Left ventricle myocardium superior (tissue), 1 donor: Measurements from ENCODE around the gene ZEB2. TPM values are rescaled to one million over a fixed set of nuclear protein-coding genes. Genes with fewer than 3 reads are reported as not detected.

Experiments
- ATAC-seq: fragments of 200-7000 bp; cut with Tn5 transposase; one replicate; pipeline ENCODE4 v1.9.1; 2020; ENCODE audit warnings: mild to moderate bottlenecking, moderate library complexity
- DNase-seq: peaks from one replicate; pipeline ENCODE4 v3.0.0-alpha.2; 2020
- intact Hi-C: fragments of 100-400 bp; cut with micrococcal nuclease; formaldehyde crosslinking; loops from one replicate; pipeline ENCODE4 v1.11.0; 2022
- total RNA-seq: library from RNA; stranded (reverse); fragmentation: NEBNext Ultra II Directional; extraction: Animal tissue kit (Norgen Biotek cat#: 25700); gene quantifications from one replicate; pipeline ENCODE4 v1.2.1, GENCODE V29; 2021
- donor health status: DM: no; HTN: yes; CAD: no; lungs with severe emphysema.

Gene ZEB2
- total RNA-seq, 1 donor from 2014 or later = 83.2 TPM

GRCh38 chr2:144445196-144445595 lies 74.7 kb downstream of the ZEB2 start:
- no peak for DNase-seq
- intact Hi-C loops = no loop called here
- ATAC-seq = no peak

GRCh38 chr2:144443837-144444817 lies 75.8 kb downstream of the ZEB2 start:
- intact Hi-C loops = no loop called here
- no peak for ATAC-seq
- no peak for DNase-seq

DNA sequence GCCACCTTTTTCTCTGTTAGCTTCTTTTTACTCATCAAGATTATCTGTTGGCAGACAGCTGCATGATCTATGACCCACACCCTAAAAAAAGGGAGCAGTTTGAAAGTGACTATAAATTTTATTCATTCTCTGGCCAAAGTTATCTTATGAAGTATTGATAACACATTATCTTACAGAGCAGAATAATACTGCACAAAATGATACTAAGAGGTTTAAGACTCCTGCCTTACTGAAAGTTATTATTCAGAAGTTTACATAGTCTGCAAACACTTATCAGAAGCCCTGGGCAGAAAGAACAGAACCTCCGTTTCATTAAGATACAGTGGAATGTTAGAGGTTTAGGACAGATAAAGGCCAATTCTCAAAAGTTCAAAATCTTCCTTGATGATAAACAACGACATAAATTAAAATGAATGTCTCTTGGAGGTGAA lies 78.2 kb downstream of the ZEB2 start:
- no peak for DNase-seq
- intact Hi-C loops = no loop called here
- ATAC-seq = no peak

DNA sequence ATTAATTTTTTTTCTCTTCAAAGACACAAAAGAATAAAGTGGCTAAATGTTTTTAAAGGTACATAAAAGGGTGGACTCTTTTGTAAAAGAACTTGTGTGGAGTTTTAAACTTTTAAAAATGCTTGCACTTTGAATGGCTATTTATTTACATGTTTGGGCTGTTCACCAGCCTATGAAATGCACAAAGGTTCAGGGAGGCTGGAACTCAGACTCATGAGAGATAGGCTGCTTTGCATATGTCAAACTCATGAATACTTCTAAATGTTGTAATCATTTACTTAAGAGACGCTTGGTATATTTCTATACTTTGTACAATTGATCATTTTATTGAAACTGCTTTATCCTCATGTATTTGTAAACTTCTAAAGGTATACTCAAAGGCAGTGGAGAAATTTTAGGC lies 79.9 kb downstream of the ZEB2 start:
- intact Hi-C loops = no loop called here
- ATAC-seq (no peak), DNase-seq (no peak)

- ATAC-seq (no peak), DNase-seq (no peak)
- intact Hi-C loops = no loop called here
These were observed 80.9 kb downstream of the ZEB2 start for GRCh38 chr2:144438801-144439631.

DNA sequence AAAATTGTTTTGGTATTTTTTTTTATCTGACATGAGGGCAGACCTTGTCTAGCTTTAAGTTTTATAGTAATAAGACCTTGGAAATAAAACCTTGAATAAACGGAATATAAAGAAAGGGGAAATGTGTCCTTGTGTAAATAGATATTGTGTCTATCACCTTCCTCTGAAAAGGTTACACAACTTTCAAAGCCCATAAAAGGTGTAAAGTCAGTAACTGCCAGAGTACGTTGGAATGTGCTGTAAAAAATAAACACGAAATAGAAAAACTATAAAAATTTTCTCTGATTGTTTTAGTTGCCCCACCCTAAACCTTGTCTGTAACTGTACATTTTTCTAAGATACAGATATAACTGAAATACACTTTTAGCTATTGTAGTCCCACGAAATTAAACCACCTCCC lies 82.3 kb downstream of the ZEB2 start:
- DNase-seq = no peak
- no peak for ATAC-seq
- intact Hi-C loops = no loop called here

DNA sequence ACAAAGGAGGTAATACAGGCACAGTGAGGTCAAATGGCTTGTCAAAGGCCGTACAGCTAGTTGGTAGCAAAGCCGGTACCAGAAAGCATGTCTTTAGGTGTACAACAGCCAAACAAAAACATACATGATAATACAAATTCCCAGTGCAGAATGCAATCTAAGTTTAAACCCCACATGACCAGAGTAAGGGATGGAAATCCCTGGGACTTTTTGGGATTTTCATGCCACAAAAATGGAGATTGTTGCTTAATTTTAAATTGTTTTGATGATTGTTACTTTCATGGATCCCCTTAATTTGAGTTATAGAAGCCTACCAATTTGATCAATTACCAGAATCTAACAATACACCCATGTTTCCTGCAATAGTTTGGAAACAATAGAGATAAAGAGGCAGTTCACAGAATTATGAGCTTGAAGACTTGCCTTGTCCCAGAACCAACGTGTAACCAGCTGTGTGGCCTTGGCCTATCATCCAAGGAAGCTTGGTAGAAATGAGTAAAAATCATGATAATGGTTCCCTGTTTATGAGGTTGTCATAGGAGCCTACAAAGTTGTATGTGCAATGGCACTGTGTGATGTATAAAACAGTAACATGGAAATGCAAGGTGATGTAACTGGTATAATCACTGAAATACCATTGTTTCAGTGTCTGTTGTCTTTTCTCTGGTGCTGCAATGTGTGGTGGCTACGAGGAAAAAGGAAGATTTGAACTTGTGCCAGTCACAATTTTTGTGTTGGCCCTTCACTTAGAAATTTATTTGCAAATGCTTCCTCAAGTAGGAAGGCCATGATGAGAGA lies 85.3 kb downstream of the ZEB2 start:
- ATAC-seq (no peak), DNase-seq (no peak)
- intact Hi-C loops = no loop called here

DNA sequence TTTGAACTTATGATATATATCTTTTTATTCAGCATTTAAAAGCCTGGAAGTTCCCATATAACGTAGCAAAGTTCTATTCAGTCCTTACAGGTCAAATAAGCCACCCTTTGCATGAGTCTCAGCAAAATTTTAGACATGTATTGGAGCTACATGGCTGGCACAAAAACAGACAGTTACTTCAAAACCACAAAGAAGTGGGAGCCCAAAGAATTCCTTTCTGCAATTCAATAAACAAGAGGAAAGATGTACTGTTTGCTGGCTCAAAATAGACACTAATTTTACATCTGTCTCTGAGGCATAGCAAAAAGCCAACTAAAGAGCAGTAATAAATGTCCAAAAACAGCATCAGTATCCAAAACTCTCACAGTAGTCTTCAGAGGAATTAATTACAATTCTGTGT lies 87.0 kb downstream of the ZEB2 start:
- ATAC-seq = no peak
- intact Hi-C loops = no loop called here
- no peak for DNase-seq

- intact Hi-C loops = no loop called here
- DNase-seq (no peak), ATAC-seq (no peak)
These were observed 87.9 kb downstream of the ZEB2 start for GRCh38 chr2:144431998-144432397.

GRCh38 chr2:144431392-144431783 lies 88.5 kb downstream of the ZEB2 start:
- intact Hi-C loops = no loop called here
- DNase-seq (no peak), ATAC-seq (peak; percentile 22)

DNA sequence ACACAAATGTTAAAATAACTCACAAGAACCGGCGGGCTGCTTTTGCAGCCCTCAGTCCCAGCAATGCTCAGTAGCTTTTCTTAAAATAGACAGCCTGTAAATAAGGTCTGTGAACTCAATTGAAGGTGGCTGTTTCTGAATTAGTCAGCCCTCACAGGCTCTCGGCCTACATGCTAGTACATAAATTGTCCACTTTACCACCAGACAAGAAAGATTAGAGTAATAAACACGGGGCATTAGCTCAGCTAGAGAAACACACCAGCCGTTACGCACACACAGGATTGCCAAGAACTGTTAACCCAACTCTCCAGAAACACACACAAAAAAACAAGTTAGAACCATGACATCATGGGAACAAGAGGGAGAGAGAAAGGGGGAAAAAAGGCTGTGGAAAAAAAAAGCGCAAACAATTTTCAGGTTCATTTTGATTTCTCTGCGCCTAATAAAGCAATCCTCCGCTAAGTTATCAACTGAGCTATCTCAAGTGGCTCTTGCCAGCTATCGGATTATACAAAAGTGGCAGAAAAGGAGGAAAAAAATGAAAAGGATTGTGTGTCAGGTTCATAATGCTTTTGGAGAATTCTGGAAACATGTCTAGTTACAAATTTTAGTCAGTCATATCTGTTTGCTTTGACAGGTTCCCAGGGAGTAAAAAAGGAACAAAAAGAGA lies 89.1 kb downstream of the ZEB2 start:
- no peak for DNase-seq
- intact Hi-C loops = no loop called here
- peak; percentile 83 for ATAC-seq

- DNase-seq (no peak), ATAC-seq (peak; percentile 29)
- intact Hi-C loops = no loop called here
These were observed 90.4 kb downstream of the ZEB2 start for GRCh38 chr2:144429396-144430112.

GRCh38 chr2:144426981-144427479 lies 92.9 kb downstream of the ZEB2 start:
- ATAC-seq (peak; percentile 58), DNase-seq (no peak)
- intact Hi-C loops = no loop called here

DNA sequence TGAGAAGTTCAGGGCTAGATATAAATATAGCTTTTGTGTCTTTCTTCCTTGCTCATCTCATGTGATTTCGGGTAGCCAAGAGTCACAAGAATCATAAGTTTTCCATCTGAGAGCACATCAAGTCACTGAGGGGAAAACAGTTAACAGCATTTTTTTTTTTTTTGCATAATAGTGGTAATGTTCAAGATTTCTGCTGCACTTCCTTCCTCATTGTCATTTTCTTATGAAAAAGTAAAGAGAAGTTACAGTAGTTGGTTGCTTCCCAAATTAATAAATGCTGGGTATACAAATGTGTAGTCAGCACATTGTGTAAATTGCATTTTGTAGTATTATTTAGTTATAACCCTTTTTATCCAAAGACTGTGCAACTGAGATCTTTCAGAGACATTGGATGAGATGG lies 93.6 kb downstream of the ZEB2 start:
- ATAC-seq = no peak
- DNase-seq = no peak
- intact Hi-C loops = no loop called here

DNA sequence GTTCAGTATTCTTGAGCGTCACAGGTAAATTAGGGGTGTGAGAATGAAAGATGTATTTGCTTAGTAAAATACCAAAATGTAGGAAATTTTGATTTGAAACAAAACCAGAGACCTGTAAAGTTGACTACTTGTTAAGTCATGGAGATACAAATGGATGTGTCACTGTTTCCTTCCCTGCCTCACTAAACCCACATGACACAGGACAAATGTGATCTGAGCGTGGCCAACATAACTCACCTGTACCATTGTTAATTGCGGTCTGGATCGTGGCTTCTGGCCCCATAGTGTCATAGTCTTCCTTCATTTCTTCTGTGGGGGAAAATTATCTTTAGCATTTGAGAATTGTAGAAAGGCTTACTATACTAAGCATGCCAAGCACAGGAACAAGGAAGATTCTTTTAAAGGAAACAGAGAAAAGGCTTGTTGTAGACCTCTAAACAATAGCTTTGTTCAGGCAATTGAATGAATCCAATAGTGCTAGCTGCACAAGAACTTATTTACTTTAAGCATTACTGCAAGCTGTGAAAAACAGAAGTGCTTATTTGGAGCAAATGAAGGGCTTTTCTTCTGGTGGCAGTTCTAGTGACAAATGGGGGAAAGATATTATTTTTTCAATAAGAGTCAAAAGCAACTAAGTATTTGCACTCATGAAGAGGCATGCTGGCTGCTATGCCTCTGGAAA lies 95.2 kb downstream of the ZEB2 start:
- no peak for ATAC-seq
- intact Hi-C loops = no loop called here

GRCh38 chr2:144421606-144422510 lies 98.1 kb downstream of the ZEB2 start:
- DNase-seq (no peak), ATAC-seq (no peak)
- intact Hi-C loops = no loop called here

More for the DNA sequence above, 95.2 kb downstream of the ZEB2 start:
- no peak for DNase-seq

- ATAC-seq (peak; percentile 61), DNase-seq (no peak)
- intact Hi-C loops = no loop called here
These were observed 100.7 kb downstream of the ZEB2 start for GRCh38 chr2:144419218-144419617.
